ENCODE measurements around the gene PPP1R3G. TPM values are rescaled to one million over a fixed set of nuclear protein-coding genes. Genes with fewer than 3 reads are reported as not detected.

PPP1R3G gene
- total RNA-seq, 1 experiment from 2014 or later, result 0.44 TPM

- Histone ChIP-seq H3K4me1 (ENCODE audit: control insufficient read depth, insufficient read depth, low read length) (no peaks in the 10 kb centered on the region), H3K4me3 (ENCODE audit: low read depth in 2 of 2, low read length in 2 of 2) (no peak overlapping the region), H3K9me3 (ENCODE audit: control insufficient read depth, insufficient read depth, low read depth, low read length) (no peaks in the 10 kb centered on the region), H3K36me3 (ENCODE audit: control insufficient read depth, insufficient read depth, low read length) (no peaks in the 10 kb centered on the region), H3K27ac (ENCODE audit: low read length) (no peak overlapping the region), H3K27me3 (ENCODE audit: control insufficient read depth, insufficient read depth, low read length) (no peaks in the 10 kb centered on the region)
- BruUV-seq (replicated peaks), result no TSS peak
- in situ Hi-C loops (cut with HindIII; ENCODE audit: low pct_unique_long_range_greater_than_20kb, low sequenced_read_pairs) (no loop called here), intact Hi-C loops (cut with micrococcal nuclease; ENCODE audit: unreplicated experiment) (no loop called here)
- ChIA-PET CTCF (no interaction called here), POLR2A (no interaction called here)
- DNase-seq (ENCODE audit: low read depth, low spot score) (no peak), ATAC-seq (no peak)
- TF ChIP-seq SIN3A (IDR thresholded peaks at IDR 0.05; ENCODE audit: borderline replicate concordance, insufficient read depth, low read depth, low read length) (no peak), POLR2AphosphoS5 (IDR thresholded peaks at IDR 0.05; ENCODE audit: low read depth, low read length) (no peak), CTCF (IDR thresholded peaks at IDR 0.05) (no peak), REST (IDR thresholded peaks at IDR 0.05; ENCODE audit: insufficient read depth in 1 of 2, low read depth in 2 of 2, low read length in 1 of 2) (no peak), TCF7L2 (IDR thresholded peaks at IDR 0.05; ENCODE audit: low read depth, low read length) (no peak)
Observed at GRCh38 chr6:5107341-5107740, 22.2 kb downstream of the PPP1R3G start.

- ChIA-PET CTCF (no interaction called here), POLR2A (no interaction called here)
- intact Hi-C loops (cut with micrococcal nuclease; ENCODE audit: unreplicated experiment) (no loop called here), in situ Hi-C loops (cut with HindIII; ENCODE audit: low pct_unique_long_range_greater_than_20kb, low sequenced_read_pairs) (no loop called here)
- Histone ChIP-seq H3K27ac (ENCODE audit: low read length) (no peak overlapping the region), H3K36me3 (ENCODE audit: control insufficient read depth, insufficient read depth, low read length) (no peaks in the 10 kb centered on the region), H3K4me1 (ENCODE audit: control insufficient read depth, insufficient read depth, low read length) (no peaks in the 10 kb centered on the region), H3K9me3 (ENCODE audit: control insufficient read depth, insufficient read depth, low read depth, low read length) (no peaks in the 10 kb centered on the region), H3K27me3 (ENCODE audit: control insufficient read depth, insufficient read depth, low read length) (no peaks in the 10 kb centered on the region), H3K4me3 (ENCODE audit: low read depth in 2 of 2, low read length in 2 of 2) (no peak overlapping the region)
- BruUV-seq (replicated peaks), result no TSS peak
- DNase-seq (ENCODE audit: low read depth, low spot score) (no peak), ATAC-seq (no peak)
- no peak for TF ChIP-seq POLR2AphosphoS5 (IDR thresholded peaks at IDR 0.05; ENCODE audit: low read depth, low read length)
- no peak for TF ChIP-seq REST (IDR thresholded peaks at IDR 0.05; ENCODE audit: insufficient read depth in 1 of 2, low read depth in 2 of 2, low read length in 1 of 2)
- TF ChIP-seq CTCF (IDR thresholded peaks at IDR 0.05), result no peak
- no peak for TF ChIP-seq SIN3A (IDR thresholded peaks at IDR 0.05; ENCODE audit: borderline replicate concordance, insufficient read depth, low read depth, low read length)
- no peak for TF ChIP-seq TCF7L2 (IDR thresholded peaks at IDR 0.05; ENCODE audit: low read depth, low read length)
Observed at GRCh38 chr6:5108068-5108467, 22.9 kb downstream of the PPP1R3G start.
